GM21528 (cell line): ENCODE data around the gene PDGFA.

Experiments used
- ATAC-seq: cut with Tn5 transposase; IDR thresholded peaks from one replicate; pipeline ENCODE4 v1.9.1; 2021; ENCODE audit warnings: mild to moderate bottlenecking, moderate library complexity; ENCODE audit not compliant: unreplicated experiment, low FRiP score

Gene PDGFA

DNA sequence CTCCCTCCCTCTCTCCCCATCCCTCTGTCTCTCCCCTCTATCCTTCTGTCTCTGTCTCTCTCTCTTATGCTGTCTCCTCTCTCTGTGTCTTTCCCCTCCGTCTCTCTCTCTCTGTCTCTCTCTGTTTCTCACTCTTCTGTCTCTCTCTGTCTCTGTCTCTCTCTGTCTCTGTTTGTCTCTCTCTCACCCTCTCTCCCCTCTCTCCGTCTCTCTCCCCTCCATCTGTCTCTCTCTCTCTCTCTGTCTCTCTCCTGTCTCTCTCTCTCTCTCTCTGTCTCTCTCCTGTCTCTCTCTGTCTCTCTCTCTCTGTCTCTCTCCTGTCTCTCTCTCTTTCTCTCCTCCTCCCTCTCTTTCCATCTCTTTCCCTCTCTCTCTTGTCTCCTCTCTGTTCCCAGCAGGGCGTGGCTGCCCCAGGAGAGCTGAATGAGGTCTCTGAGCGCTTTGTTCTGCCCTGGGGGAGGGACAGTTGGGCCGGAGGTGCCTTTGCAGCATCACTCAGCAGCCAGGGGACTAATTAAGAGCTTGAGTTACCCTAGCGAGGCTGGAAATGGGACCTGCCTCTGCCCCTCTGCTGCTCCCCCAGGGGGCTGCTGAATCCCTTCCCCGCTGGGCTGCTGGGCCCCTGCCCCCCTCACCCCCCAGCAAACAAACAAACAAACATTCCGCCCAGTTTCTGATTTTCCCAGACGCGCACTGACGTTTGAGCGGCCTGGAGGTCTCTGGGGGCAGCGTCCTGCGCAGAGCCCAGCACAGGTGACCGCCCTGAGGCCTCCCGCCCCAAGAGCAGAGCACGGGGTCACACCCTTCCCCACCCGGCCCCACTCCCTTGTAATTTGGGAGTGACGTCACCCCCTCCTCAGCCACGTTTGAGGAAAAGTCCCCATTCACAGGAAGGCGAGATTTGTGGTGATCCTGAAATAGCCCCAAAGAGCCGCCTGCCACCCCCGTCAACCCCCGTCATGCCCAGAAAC lies 68.1 kb downstream of the PDGFA start:
- ATAC-seq = no peak

DNA sequence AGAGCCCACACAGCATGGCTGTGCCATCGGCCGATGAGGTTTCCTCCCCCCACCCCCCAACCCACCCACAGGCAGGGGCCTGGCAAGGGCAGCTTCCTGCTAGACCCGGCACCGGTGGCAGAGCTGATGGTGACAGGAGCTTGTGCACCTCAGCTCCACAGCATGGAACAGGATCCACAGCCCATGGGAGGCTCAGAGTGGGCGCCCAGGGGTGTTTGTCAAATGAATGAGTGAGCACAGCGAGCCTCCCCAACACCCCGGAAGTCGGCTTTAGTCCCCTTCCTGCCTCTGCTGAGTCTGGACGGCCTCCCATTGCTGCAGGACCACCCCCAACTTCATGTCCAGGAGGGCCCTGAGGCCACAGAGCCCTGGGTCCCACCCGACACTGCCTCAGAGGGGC lies 68.9 kb downstream of the PDGFA start:
- no peak for ATAC-seq

- ATAC-seq = no peak
These were observed 69.6 kb downstream of the PDGFA start for GRCh38 chr7:450036-450435.

DNA sequence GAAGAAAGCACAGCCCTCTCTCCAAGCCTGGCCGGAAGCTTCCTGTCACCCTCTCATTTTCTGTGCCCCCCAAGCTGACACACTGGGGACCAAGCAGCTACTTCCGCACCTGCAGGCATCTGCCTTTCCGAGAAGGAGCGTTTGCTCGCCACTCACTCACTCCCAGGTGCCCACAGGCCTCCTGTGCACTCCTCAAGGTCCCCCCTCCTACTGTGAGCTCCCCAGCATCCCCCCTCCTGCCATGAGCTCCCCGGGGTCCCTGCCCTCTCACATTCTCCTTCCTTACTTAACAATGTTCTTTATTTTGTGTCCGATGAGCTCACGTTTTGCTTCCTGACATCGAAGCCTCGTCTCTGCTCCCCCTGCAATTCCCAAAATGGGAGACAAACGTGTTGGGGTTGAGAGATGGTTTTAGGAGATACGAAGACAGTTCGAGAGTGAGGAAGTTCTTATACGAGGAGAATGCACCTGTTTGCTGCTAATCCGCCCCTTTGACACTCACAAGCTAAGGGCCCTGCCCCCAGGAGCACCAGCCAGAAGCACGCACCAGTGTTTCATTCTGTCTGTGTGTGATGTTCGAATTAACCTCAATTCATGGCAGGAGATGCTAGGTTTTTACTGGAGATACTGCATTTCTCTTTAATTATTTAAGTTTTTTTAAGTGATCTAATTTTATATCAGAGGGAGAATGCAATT lies 70.2 kb downstream of the PDGFA start:
- ATAC-seq = no peak

DNA sequence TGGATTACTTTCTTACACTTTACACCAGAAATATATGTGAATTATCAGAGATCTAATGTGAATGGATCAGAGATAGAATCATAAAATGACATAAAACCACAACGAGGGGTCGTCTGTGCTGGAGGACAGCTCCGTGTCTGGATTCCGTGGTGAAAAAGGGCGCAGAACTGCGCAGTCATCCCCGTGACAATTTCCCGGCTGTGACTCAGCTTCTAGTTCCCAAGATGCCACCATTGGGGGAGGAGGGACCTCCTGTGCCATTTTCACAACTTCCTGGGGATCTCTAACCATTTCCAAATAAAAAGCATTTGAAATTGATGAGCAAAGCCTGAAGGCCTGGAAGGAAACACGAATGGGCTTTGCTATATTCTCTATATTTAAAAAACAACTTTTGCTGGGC lies 72.1 kb downstream of the PDGFA start:
- ATAC-seq = no peak
